Measurements from ENCODE around the gene ZNF599.

ZNF599 gene

GRCh38 chr19:34744896-34745690, 27.9 kb downstream of the ZNF599 start:
- DNase-seq, result no peak

- no peak for DNase-seq
Observed at GRCh38 chr19:34734537-34735103, 38.4 kb downstream of the ZNF599 start.

GRCh38 chr19:34733746-34734536, 39.1 kb downstream of the ZNF599 start, which contains the start of gene ZNF181:
ZNF181 (plus strand) TSS chr19:34734243; CDS start chr19:34735038, 795 bp downstream.
- DNase-seq, result peak; percentile 93

- DNase-seq, result no peak
Observed at GRCh38 chr19:34733266-34733745, 39.7 kb downstream of the ZNF599 start.

- DNase-seq, result no peak
Observed at GRCh38 chr19:34732612-34733211, 40.3 kb downstream of the ZNF599 start.

GRCh38 chr19:34731964-34732363, 41.1 kb downstream of the ZNF599 start:
- no peak for DNase-seq

GRCh38 chr19:34731019-34731829, 41.8 kb downstream of the ZNF599 start:
- DNase-seq, result no peak

GRCh38 chr19:34725400-34725799, 47.6 kb downstream of the ZNF599 start:
- no peak for DNase-seq

GRCh38 chr19:34722353-34722752, 50.7 kb downstream of the ZNF599 start:
- no peak for DNase-seq

- no peak for DNase-seq
Observed at GRCh38 chr19:34715357-34715756, 57.7 kb downstream of the ZNF599 start.

- DNase-seq, result no peak
Observed at GRCh38 chr19:34713262-34713637, 59.8 kb downstream of the ZNF599 start.

GRCh38 chr19:34712395-34713261, 60.4 kb downstream of the ZNF599 start:
- peak; percentile 73 for DNase-seq

- no peak for DNase-seq
Observed at GRCh38 chr19:34711890-34712289, 61.1 kb downstream of the ZNF599 start.
